Neuron (in vitro differentiated cells): ENCODE measurements around the gene KCNJ10.
"Not testable (repeated sequence)": the region's sequence is repeated elsewhere in the genome, so short reads cannot be mapped to it uniquely, and the experiment has no call there.

Source experiments
- H2AFZ ChIP-seq: one replicate; pipeline ENCODE4 v1.6.1; 2013; ENCODE audit warnings: low read depth, mild to moderate bottlenecking, inconsistent platforms, low read length, moderate library complexity
- H3K27me3 ChIP-seq: one replicate; pipeline ENCODE4 v1.6.1; 2013; ENCODE audit warnings: low read length; ENCODE audit not compliant: insufficient read depth
- H3K36me3 ChIP-seq: one replicate; pipeline ENCODE4 v1.6.1; 2013; ENCODE audit warnings: low read length; ENCODE audit not compliant: insufficient read depth
- H3K4me1 ChIP-seq: one replicate; pipeline ENCODE4 v1.6.1; 2013; ENCODE audit warnings: low read length; ENCODE audit not compliant: insufficient read depth
- H3K4me3 ChIP-seq: 2 replicates; pipeline ENCODE4 v1.5.1; 2013; ENCODE audit warnings: mild to moderate bottlenecking, low read length, moderate library complexity
- H3K9me3 ChIP-seq: one replicate; pipeline ENCODE4 v1.6.1; 2013; ENCODE audit warnings: low read length

KCNJ10 gene

GRCh38 chr1:160053548-160054365, 16.2 kb downstream of the KCNJ10 start:
- peaks cover 20% of the 10 kb centered on the region for H3K4me1 ChIP-seq
- H2AFZ ChIP-seq, result no peak overlapping the region
- H3K4me3 ChIP-seq, result no peak overlapping the region
- peaks cover 4% of the 10 kb centered on the region for H3K9me3 ChIP-seq
- H3K27me3 ChIP-seq, result peaks cover 63% of the 10 kb centered on the region
- no peaks in the 10 kb centered on the region for H3K36me3 ChIP-seq

- Histone ChIP-seq H2AFZ (no peak overlapping the region), H3K36me3 (no peaks in the 10 kb centered on the region), H3K4me3 (no peak overlapping the region), H3K9me3 (peaks cover 4% of the 10 kb centered on the region), H3K4me1 (peaks cover 26% of the 10 kb centered on the region), H3K27me3 (peaks cover 64% of the 10 kb centered on the region)
These were observed 17.0 kb downstream of the KCNJ10 start for GRCh38 chr1:160052936-160053335.

GRCh38 chr1:160050619-160051018, 19.3 kb downstream of the KCNJ10 start:
- Histone ChIP-seq H3K4me1 (peaks cover 32% of the 10 kb centered on the region), H2AFZ (no peak overlapping the region), H3K4me3 (no peak overlapping the region), H3K9me3 (peaks cover 4% of the 10 kb centered on the region), H3K27me3 (peaks cover 59% of the 10 kb centered on the region), H3K36me3 (no peaks in the 10 kb centered on the region)

- H3K9me3 ChIP-seq, H3K36me3 ChIP-seq, H3K4me3 ChIP-seq, H2AFZ ChIP-seq: not testable (repeated sequence)
- Histone ChIP-seq H3K4me1 (peaks cover 32% of the 10 kb centered on the region), H3K27me3 (peaks cover 59% of the 10 kb centered on the region)
These were observed 19.8 kb downstream of the KCNJ10 start for GRCh38 chr1:160050182-160050581.

GRCh38 chr1:160049101-160049500, 20.9 kb downstream of the KCNJ10 start:
- no peak overlapping the region for H3K4me3 ChIP-seq
- H3K9me3 ChIP-seq, result peaks cover 4% of the 10 kb centered on the region
- H3K36me3 ChIP-seq, result no peaks in the 10 kb centered on the region
- H3K27me3 ChIP-seq, result peaks cover 57% of the 10 kb centered on the region
- no peak overlapping the region for H2AFZ ChIP-seq
- peaks cover 26% of the 10 kb centered on the region for H3K4me1 ChIP-seq

- Histone ChIP-seq H3K4me1 (peaks cover 18% of the 10 kb centered on the region), H3K4me3 (no peak overlapping the region)
These were observed 21.6 kb downstream of the KCNJ10 start for GRCh38 chr1:160048335-160048734.

GRCh38 chr1:160047111-160047991, 22.6 kb downstream of the KCNJ10 start:
- peaks cover 4% of the 10 kb centered on the region for H3K9me3 ChIP-seq
- peaks cover 54% of the 10 kb centered on the region for H3K27me3 ChIP-seq
- H2AFZ ChIP-seq, result no peak overlapping the region
- no peaks in the 10 kb centered on the region for H3K36me3 ChIP-seq
- peaks cover 13% of the 10 kb centered on the region for H3K4me1 ChIP-seq
- H3K4me3 ChIP-seq, result no peak overlapping the region

More at GRCh38 chr1:160048335-160048734, 21.6 kb downstream of the KCNJ10 start:
- Histone ChIP-seq H3K27me3 (peaks cover 61% of the 10 kb centered on the region), H2AFZ (no peak overlapping the region), H3K36me3 (no peaks in the 10 kb centered on the region), H3K9me3 (peaks cover 4% of the 10 kb centered on the region)

- H3K4me1 ChIP-seq, result peaks cover 13% of the 10 kb centered on the region
- H3K27me3 ChIP-seq, result peaks cover 47% of the 10 kb centered on the region
- H3K9me3 ChIP-seq, result peaks cover 2% of the 10 kb centered on the region
- H3K4me3 ChIP-seq, result no peak overlapping the region
- no peak overlapping the region for H2AFZ ChIP-seq
- H3K36me3 ChIP-seq, result no peaks in the 10 kb centered on the region
These were observed 23.4 kb downstream of the KCNJ10 start for GRCh38 chr1:160046494-160047110.

GRCh38 chr1:160045653-160046052, 24.3 kb downstream of the KCNJ10 start:
- H3K27me3 ChIP-seq, result peaks cover 38% of the 10 kb centered on the region
- no peaks in the 10 kb centered on the region for H3K36me3 ChIP-seq
- H3K4me1 ChIP-seq, result peaks cover 13% of the 10 kb centered on the region
- H3K4me3 ChIP-seq, result no peak overlapping the region
- no peak overlapping the region for H2AFZ ChIP-seq
- H3K9me3 ChIP-seq, result no peaks in the 10 kb centered on the region

- Histone ChIP-seq H3K9me3 (no peaks in the 10 kb centered on the region), H3K4me1 (peaks cover 9% of the 10 kb centered on the region), H3K4me3 (no peak overlapping the region)
These were observed 26.4 kb downstream of the KCNJ10 start for GRCh38 chr1:160043543-160043942.

GRCh38 chr1:160040476-160040875, 29.5 kb downstream of the KCNJ10 start:
- Histone ChIP-seq H3K4me3 (no peak overlapping the region), H2AFZ (no peak overlapping the region), H3K36me3 (no peaks in the 10 kb centered on the region), H3K4me1 (no peaks in the 10 kb centered on the region), H3K27me3 (peaks cover 5% of the 10 kb centered on the region), H3K9me3 (no peaks in the 10 kb centered on the region)

More at GRCh38 chr1:160043543-160043942, 26.4 kb downstream of the KCNJ10 start:
- Histone ChIP-seq H2AFZ (no peak overlapping the region), H3K27me3 (peaks cover 31% of the 10 kb centered on the region), H3K36me3 (no peaks in the 10 kb centered on the region)

GRCh38 chr1:160032165-160032820, 37.7 kb downstream of the KCNJ10 start:
- H2AFZ ChIP-seq, result peak overlapping the region; percentile 71
- H3K36me3 ChIP-seq, result peaks cover 4% of the 10 kb centered on the region
- peaks cover 21% of the 10 kb centered on the region for H3K4me1 ChIP-seq
- H3K27me3 ChIP-seq, result no peaks in the 10 kb centered on the region
- peak overlapping the region; percentile 71 for H3K4me3 ChIP-seq
- H3K9me3 ChIP-seq, result no peaks in the 10 kb centered on the region
